Measurements from ENCODE around the gene MTMR4. TPM values are rescaled to one million over a fixed set of nuclear protein-coding genes. Genes with fewer than 3 reads are reported as not detected.
A peak's percentile ranks its signal among the peaks of the same experiment; 100 is the strongest.

Gene MTMR4
- polyA plus RNA-seq, 1 experiment, result 28.3 TPM

DNA sequence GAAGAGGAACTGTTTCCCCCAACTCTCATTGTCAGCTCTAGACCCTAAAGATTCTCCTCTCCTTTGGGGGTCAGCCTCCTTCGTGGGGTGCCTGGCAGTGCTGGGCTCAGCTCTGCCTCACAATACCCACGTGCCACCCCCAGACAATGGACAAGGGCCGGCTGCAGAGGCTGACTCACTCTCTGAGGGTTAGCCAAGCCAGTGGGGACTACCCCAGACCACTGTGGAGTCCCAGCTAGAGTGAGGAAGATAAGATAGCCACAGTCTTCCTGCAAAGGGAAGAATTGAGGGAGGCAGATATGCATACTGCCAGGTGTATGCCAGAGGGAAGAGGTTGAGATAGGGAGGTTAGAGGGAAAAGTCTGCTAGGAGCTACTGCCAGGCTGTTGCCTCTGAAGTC, 13.5 kb upstream of the MTMR4 start:
- CTCF ChIA-PET, result interaction anchor here (0.9 to 2.8 kb wide), 3 partner anchors 9 to 104 kb away, joined by 3 to 10 read pairs (median 5); no protein-coding TSS in a partner anchor
- DNase-seq (ENCODE audit: low read depth, low spot score), result no peak
- no peak for TF ChIP-seq CTCF (IDR thresholded peaks at IDR 0.05; ENCODE audit: low read depth, low read length)
- Histone ChIP-seq H3K9me3 (ENCODE audit: control insufficient read depth, insufficient read depth, low read length) (no peaks in the 10 kb centered on the region), H3K4me3 (ENCODE audit: low read depth, low read length) (no peak overlapping the region), H3K27me3 (ENCODE audit: control insufficient read depth, insufficient read depth, low read length) (peaks cover 9% of the 10 kb centered on the region), H3K27ac (ENCODE audit: low read depth, low read length) (no peak overlapping the region)
- POLR2A ChIA-PET, result no interaction called here

DNA sequence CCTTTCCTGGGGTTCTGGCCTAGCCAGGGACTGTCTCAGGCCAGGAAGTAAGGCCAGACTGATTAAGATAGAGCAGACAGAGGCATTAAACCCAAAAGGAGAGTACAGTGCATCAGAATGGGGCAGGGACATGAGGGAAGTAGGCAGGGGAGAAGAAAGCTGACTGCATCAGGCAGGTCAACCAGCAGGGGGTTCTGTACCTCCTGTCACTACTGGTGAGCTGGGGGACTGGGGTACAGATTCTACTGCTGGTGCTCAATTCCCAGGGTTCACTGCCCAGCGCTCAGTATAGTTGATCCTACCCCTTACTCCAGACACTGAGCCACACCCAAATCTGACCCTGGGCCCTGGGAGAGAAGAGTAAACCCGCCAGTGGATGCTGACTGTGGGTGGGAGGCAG, 12.9 kb upstream of the MTMR4 start:
- CTCF ChIA-PET, result interaction anchor here (0.9 to 2.8 kb wide), 3 partner anchors 9 to 105 kb away, joined by 3 to 10 read pairs (median 5); no protein-coding TSS in a partner anchor
- no peak overlapping the region for H3K4me3 ChIP-seq (ENCODE audit: low read depth, low read length)
- H3K27me3 ChIP-seq (ENCODE audit: control insufficient read depth, insufficient read depth, low read length), result peaks cover 4% of the 10 kb centered on the region
- POLR2A ChIA-PET, result no interaction called here
- no peak for DNase-seq (ENCODE audit: low read depth, low spot score)
- no peak overlapping the region for H3K27ac ChIP-seq (ENCODE audit: low read depth, low read length)
- peak; percentile 23; the same call in 1 of the 2 replicates for TF ChIP-seq CTCF (IDR thresholded peaks at IDR 0.05; ENCODE audit: low read depth, low read length)
- H3K9me3 ChIP-seq (ENCODE audit: control insufficient read depth, insufficient read depth, low read length), result no peaks in the 10 kb centered on the region

DNA sequence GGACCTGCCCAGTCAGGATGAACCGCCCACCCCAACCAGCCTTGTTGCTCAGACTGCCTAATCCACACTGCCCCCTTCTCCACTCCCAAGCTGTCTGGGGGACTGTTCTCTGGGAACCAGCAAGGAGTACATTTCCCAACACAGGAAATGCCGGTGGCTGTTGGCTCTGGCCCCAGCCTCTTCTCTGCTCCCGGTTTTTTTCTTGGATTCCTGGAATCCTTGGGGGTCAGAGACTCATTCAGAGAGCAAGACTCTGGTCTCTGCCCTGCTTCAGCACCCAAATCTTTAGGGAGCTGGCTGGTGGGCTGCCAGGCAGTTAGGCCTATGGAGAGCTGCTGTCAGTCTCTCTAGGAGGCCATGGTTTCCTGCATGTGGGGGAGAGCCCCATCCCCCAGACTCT, 10.8 kb upstream of the MTMR4 start:
- Histone ChIP-seq H3K4me3 (ENCODE audit: low read depth, low read length) (no peak overlapping the region), H3K9me3 (ENCODE audit: control insufficient read depth, insufficient read depth, low read length) (no peaks in the 10 kb centered on the region), H3K27me3 (ENCODE audit: control insufficient read depth, insufficient read depth, low read length) (peaks cover 2% of the 10 kb centered on the region), H3K27ac (ENCODE audit: low read depth, low read length) (peak overlapping the region; percentile 70)
- ChIA-PET POLR2A (interaction anchor here (1.0 to 2.5 kb wide), 2 partner anchors 11 to 106 kb away, joined by 4 to 18 read pairs; partner anchors contain the start of gene MTMR4), CTCF (interaction anchor here (1.6 kb wide), 1 partner anchor 107 kb away, joined by 3 read pairs; no protein-coding TSS in a partner anchor)
- DNase-seq (ENCODE audit: low read depth, low spot score), result peak; percentile 55
- no peak for TF ChIP-seq CTCF (IDR thresholded peaks at IDR 0.05; ENCODE audit: low read depth, low read length)

DNA sequence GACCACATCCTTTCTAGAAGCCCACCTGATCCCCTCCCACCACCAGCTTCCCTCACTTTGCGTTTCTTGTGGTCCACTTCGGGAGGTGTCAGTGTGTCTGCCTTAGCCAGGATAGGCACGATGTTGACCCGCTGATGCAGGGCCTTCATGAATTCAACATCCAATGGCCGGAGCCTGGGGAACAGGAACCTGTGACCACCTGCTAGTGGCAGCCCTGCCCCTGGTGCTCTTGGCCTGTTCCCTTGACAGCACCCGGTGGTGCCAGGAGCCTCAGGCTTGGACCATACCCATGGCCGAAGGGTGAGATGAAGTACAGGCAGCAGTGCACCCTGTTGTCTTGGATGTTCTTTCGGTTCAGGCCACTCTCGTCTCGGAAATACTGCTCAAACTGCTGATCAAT, 7.2 kb upstream of the MTMR4 start:
- POLR2A ChIA-PET, result no interaction called here
- Histone ChIP-seq H3K27me3 (ENCODE audit: control insufficient read depth, insufficient read depth, low read length) (no peaks in the 10 kb centered on the region), H3K27ac (ENCODE audit: low read depth, low read length) (no peak overlapping the region), H3K4me3 (ENCODE audit: low read depth, low read length) (no peak overlapping the region), H3K9me3 (ENCODE audit: control insufficient read depth, insufficient read depth, low read length) (no peaks in the 10 kb centered on the region)
- DNase-seq (ENCODE audit: low read depth, low spot score), result no peak
- CTCF ChIA-PET, result no interaction called here
- no peak for TF ChIP-seq CTCF (IDR thresholded peaks at IDR 0.05; ENCODE audit: low read depth, low read length)

DNA sequence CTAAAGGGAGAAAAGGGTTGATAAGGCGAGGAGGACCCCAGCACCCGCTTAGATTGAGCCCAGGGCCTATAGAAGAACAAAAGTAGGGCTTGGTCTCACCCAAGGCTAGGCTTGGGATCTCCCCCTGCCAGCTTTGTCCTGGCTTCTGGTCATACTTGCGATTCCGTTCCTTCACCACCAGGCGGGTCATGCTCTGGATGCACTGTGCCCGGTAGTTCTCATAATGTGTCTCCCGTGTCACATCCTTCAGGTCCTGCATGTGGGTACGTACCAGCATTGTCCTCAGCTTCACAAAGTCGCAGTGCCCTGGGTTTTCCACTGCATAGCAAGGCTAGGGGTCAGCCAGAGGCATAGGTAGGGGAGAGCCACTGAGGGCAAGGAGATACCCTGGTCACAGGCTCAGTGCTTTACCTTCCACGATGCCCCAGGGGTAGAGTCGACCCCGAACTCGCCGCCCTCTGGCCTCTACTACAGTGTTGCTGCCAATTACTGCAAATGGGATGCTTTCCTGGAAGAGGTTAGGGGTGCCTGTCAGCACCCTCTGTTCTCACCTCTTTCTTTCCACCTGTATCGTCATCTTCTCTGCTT, 6.5 kb upstream of the MTMR4 start:
- CTCF ChIA-PET, result interaction anchor here (0.7 to 3.2 kb wide), 5 partner anchors 14 to 483 kb away, joined by 3 to 41 read pairs (median 3); no protein-coding TSS in a partner anchor
- DNase-seq (ENCODE audit: low read depth, low spot score), result no peak
- POLR2A ChIA-PET, result interaction anchor here (0.6 kb wide), 1 partner anchor 13 kb away, joined by 3 read pairs; no protein-coding TSS in a partner anchor

More for the DNA sequence above, 6.5 kb upstream of the MTMR4 start:
- H3K27ac ChIP-seq (ENCODE audit: low read depth, low read length), result no peak overlapping the region
- TF ChIP-seq CTCF (IDR thresholded peaks at IDR 0.05; ENCODE audit: low read depth, low read length), result peak; percentile 50
- no peaks in the 10 kb centered on the region for H3K27me3 ChIP-seq (ENCODE audit: control insufficient read depth, insufficient read depth, low read length)
- no peak overlapping the region for H3K4me3 ChIP-seq (ENCODE audit: low read depth, low read length)
- H3K9me3 ChIP-seq (ENCODE audit: control insufficient read depth, insufficient read depth, low read length), result no peaks in the 10 kb centered on the region

Measured in AG04450 (cell line).